Adipocyte (in vitro differentiated cells): ENCODE measurements around the gene CD63.

Experiments used
- DNase-seq: peaks from one replicate; pipeline ENCODE4 v3.0.0-alpha.2; 2015; ENCODE audit warnings: low read depth
- H3K27me3 ChIP-seq: replicated peaks from 2 replicates; pipeline ENCODE4 v1.7.0; 2013; ENCODE audit warnings: mild to moderate bottlenecking, low read length, moderate library complexity; ENCODE audit not compliant: control insufficient read depth, insufficient read depth
- H3K36me3 ChIP-seq: 2 replicates; pipeline ENCODE4 v1.7.0; 2013; ENCODE audit warnings: low read length, mild to moderate bottlenecking, moderate library complexity; ENCODE audit not compliant: control insufficient read depth, insufficient read depth, severe bottlenecking
- H3K4me1 ChIP-seq: 2 replicates; pipeline ENCODE4 v1.7.0; 2013; ENCODE audit warnings: mild to moderate bottlenecking, low read length, moderate library complexity; ENCODE audit not compliant: control insufficient read depth, insufficient read depth
- H3K4me3 ChIP-seq: 2 replicates; pipeline ENCODE4 v1.7.0; 2013; ENCODE audit warnings: mild to moderate bottlenecking, low read length, moderate library complexity
- H3K9ac ChIP-seq: 2 replicates; pipeline ENCODE4 v1.7.0; 2013; ENCODE audit warnings: mild to moderate bottlenecking, low read length, moderate library complexity
- H3K9me3 ChIP-seq: 2 replicates; pipeline ENCODE4 v1.7.0; 2013; ENCODE audit warnings: mild to moderate bottlenecking, low read length, moderate library complexity; ENCODE audit not compliant: control insufficient read depth

The CD63 gene

GRCh38 chr12:55693323-55694187 is 35.3 kb downstream of the CD63 start:
- no peaks in the 10 kb centered on the region for H3K4me1 ChIP-seq
- H3K4me3 ChIP-seq, result no peak overlapping the region
- no peak overlapping the region for H3K9ac ChIP-seq
- H3K36me3 ChIP-seq, result peaks cover 85% of the 10 kb centered on the region
- no peaks in the 10 kb centered on the region for H3K27me3 ChIP-seq
- H3K9me3 ChIP-seq, result no peaks in the 10 kb centered on the region
- no peak for DNase-seq

- no peak for DNase-seq
- H3K27me3 ChIP-seq, result no peaks in the 10 kb centered on the region
- peaks cover 86% of the 10 kb centered on the region for H3K36me3 ChIP-seq
- H3K9ac ChIP-seq, result no peak overlapping the region
- H3K4me1 ChIP-seq, result no peaks in the 10 kb centered on the region
- H3K9me3 ChIP-seq, result no peaks in the 10 kb centered on the region
- no peak overlapping the region for H3K4me3 ChIP-seq
Measured at GRCh38 chr12:55692631-55693322, 36.0 kb downstream of the CD63 start.

- Histone ChIP-seq H3K9me3 (no peaks in the 10 kb centered on the region), H3K9ac (no peak overlapping the region), H3K27me3 (no peaks in the 10 kb centered on the region), H3K4me3 (no peak overlapping the region), H3K4me1 (no peaks in the 10 kb centered on the region), H3K36me3 (peaks cover 80% of the 10 kb centered on the region)
- no peak for DNase-seq
Measured at GRCh38 chr12:55688716-55689655, 39.8 kb downstream of the CD63 start.

- no peak for DNase-seq
- Histone ChIP-seq H3K36me3 (peaks cover 68% of the 10 kb centered on the region), H3K4me3 (no peak overlapping the region), H3K9me3 (no peaks in the 10 kb centered on the region), H3K4me1 (no peaks in the 10 kb centered on the region), H3K27me3 (no peaks in the 10 kb centered on the region), H3K9ac (no peak overlapping the region)
Measured at GRCh38 chr12:55687746-55688145, 41.1 kb downstream of the CD63 start.

DNA sequence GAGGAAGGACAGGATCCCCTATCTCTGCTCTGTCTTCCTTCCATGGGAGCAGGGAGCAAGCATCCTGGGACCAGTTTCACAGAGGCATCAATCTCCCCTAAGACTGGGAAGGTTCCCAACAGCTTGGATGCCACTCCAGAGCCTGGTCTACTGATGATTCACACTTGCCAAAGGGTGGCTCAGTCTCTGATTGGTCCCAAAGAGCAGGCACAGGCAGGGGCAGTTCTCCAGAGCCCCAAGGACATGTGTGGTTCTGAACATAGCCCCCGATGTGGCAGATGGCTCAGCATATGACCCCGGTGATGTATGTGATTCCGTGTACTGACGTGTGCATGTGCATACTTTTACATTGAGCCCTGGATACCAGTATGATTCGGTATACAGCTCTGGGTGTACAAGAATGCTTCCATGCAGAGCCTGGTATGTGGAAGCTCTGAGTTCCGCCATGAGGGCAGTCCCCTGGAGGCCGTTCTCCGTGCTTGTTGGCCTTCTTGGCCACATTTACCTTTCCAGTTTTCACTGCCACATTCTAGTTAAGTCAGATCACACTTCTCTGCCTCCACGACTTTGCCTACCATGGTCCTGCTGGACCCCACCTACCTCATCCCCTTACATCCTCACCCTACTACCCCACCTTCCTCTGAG is 42.3 kb downstream of the CD63 start:
- Histone ChIP-seq H3K27me3 (no peaks in the 10 kb centered on the region), H3K9ac (no peak overlapping the region), H3K4me1 (peaks cover 10% of the 10 kb centered on the region), H3K9me3 (no peaks in the 10 kb centered on the region), H3K36me3 (peaks cover 56% of the 10 kb centered on the region), H3K4me3 (no peak overlapping the region)
- DNase-seq, result no peak

GRCh38 chr12:55685671-55686070 is 43.1 kb downstream of the CD63 start:
- DNase-seq, result no peak
- peaks cover 51% of the 10 kb centered on the region for H3K36me3 ChIP-seq
- no peaks in the 10 kb centered on the region for H3K9me3 ChIP-seq
- H3K9ac ChIP-seq, result no peak overlapping the region
- H3K27me3 ChIP-seq, result no peaks in the 10 kb centered on the region
- H3K4me3 ChIP-seq, result no peak overlapping the region
- peaks cover 14% of the 10 kb centered on the region for H3K4me1 ChIP-seq

DNA sequence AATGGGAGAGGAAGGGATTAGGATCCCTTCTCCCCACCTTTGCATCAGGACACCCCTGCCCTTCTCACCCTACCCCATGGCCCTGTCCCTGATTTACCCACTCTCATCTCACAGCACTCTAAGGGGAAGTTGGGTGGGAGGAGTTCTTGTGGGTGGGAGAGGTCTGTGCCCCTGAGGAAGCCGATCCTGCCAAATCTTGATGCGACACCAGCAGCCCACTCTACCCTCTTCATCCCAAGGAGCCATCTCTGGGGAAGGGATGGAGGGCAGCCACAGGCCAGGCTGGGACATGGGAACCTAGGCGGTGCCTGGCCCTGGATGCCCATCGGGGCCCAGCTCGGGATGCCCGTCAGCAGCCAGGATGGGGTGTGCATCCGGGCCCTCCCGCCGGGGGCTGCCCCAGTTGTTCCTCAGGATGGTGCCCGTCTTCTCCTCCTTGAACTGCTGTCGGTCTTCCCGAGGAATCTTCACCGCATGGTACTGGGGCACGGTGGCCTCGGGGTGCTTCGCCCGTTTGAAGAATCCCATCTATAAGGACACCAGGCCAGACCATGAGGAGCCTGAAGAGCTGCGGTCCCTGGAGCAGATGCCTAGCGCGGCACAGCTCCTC is 43.9 kb downstream of the CD63 start:
- Histone ChIP-seq H3K9ac (no peak overlapping the region), H3K27me3 (no peaks in the 10 kb centered on the region), H3K4me1 (peaks cover 14% of the 10 kb centered on the region), H3K36me3 (peaks cover 51% of the 10 kb centered on the region), H3K4me3 (no peak overlapping the region), H3K9me3 (no peaks in the 10 kb centered on the region)
- no peak for DNase-seq

DNA sequence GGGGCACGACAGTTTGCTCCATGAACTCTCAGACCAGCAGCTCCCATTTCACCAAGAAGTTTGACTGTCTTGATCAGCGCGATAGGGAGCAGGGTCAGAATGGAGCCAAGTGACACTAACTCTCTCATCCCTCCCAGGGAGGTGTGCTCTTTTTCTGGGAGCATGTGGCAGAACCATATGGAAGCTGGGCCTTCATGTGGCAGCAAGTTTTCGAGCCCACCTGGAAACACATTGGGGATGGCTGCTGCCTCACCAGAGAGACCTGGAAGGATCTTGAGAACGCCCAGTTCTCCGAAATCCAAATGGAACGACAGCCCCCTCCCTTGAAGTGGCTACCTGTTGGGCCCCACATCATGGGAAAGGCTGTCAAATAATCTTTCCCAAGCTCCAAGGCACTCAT is 45.1 kb downstream of the CD63 start:
- H3K27me3 ChIP-seq, result no peaks in the 10 kb centered on the region
- peaks cover 41% of the 10 kb centered on the region for H3K36me3 ChIP-seq
- no peak for DNase-seq
- H3K9me3 ChIP-seq, result no peaks in the 10 kb centered on the region
- H3K9ac ChIP-seq, result no peak overlapping the region
- peaks cover 14% of the 10 kb centered on the region for H3K4me1 ChIP-seq
- no peak overlapping the region for H3K4me3 ChIP-seq

DNA sequence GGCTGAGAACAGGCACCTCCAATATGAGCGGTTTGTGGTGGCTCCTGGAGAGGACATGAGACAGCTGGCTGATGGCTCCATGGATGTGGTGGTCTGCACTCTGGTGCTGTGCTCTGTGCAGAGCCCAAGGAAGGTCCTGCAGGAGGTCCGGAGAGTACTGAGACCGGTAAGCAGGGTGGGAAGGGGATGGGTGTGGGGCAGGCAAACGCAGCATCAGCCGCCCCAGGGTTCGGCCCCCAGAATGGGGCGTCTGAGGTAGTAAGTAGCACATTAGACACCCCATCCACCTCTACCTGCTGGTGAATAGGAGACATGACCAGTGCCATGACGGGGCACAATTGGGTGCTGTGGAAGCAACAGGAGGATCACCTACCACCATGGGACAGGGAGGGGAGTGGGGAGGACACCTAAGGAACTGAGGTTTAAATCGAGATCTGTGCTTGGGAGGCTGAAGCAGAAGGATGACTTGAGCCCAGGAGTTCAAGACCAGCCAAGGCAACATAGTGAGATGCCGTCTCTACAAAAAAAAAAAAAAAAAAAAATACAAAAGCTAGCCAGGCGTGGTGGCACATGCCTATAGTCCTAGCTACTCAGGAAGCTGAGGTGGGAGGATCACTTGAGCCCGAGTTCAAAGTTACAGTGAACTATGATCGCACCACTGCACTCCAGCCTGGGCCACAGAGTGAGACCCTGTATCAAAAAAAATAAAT is 46.6 kb downstream of the CD63 start:
- Histone ChIP-seq H3K4me1 (peaks cover 14% of the 10 kb centered on the region), H3K27me3 (no peaks in the 10 kb centered on the region), H3K9me3 (no peaks in the 10 kb centered on the region), H3K9ac (peak overlapping the region; percentile 52), H3K36me3 (peaks cover 29% of the 10 kb centered on the region), H3K4me3 (peak overlapping the region; percentile 57)
- DNase-seq, result no peak
